ENCODE data around the gene PPP2R5A. TPM values are rescaled to one million over a fixed set of nuclear protein-coding genes. Genes with fewer than 3 reads are reported as not detected.

The PPP2R5A gene
- total and polyA plus RNA-seq, 10 donors: 34.9 to 82.5 (median 68.7) TPM

- Histone ChIP-seq H3K9me3 (no peaks in the 10 kb centered on the region), H3K4me1 (peaks cover under 1 to 37% (median 29%) of the 10 kb centered on the region in 6 donors), H3K36me3 (no peaks in the 10 kb centered on the region), H3K27ac (peak overlapping the region in 4 of 8 donors; percentile 99 to 100 (median 100)), H3K4me3 (peak overlapping the region in 3 of 8 donors; percentile 80 to 94 (median 90)), H3K27me3 (replicated peaks in 1 of 7) (no peaks in the 10 kb centered on the region)
- intact Hi-C loops (cut with DNase I; ENCODE audit: low total_unique reads): no loop called here
- 73 to 85% (median 82%) methylated on average over 9 of the region's 9 CpGs for WGBS, 5 donors
- TF ChIP-seq CTCF (IDR thresholded peaks at IDR 0.05 in 8 of 11, conservative IDR thresholded peaks at IDR 0.05 in 3 of 11): no peak
- no peak for TF ChIP-seq POLR2AphosphoS5 (IDR thresholded peaks at IDR 0.05)
- TF ChIP-seq POLR2A (IDR thresholded peaks at IDR 0.05): no peak
- no peak for DNase-seq
Measured at GRCh38 chr1:212283741-212284140, 1.5 kb upstream of the PPP2R5A start.

GRCh38 chr1:212284332-212284743 is 872 bp upstream of the PPP2R5A start:
- WGBS, 5 donors: 16 to 21% (median 20%) methylated on average over 14 of the region's 14 CpGs
- Histone ChIP-seq H3K4me3 (peak overlapping the region; percentile 57 to 94 (median 80)), H3K36me3 (no peaks in the 10 kb centered on the region), H3K27me3 (replicated peaks in 1 of 7) (no peaks in the 10 kb centered on the region), H3K9me3 (no peaks in the 10 kb centered on the region), H3K4me1 (peaks cover 6 to 43% (median 35%) of the 10 kb centered on the region in 6 donors), H3K27ac (peak overlapping the region; percentile 77 to 100 (median 100))
- DNase-seq: no peak
- intact Hi-C loops (cut with DNase I; ENCODE audit: low total_unique reads): no loop called here
- TF ChIP-seq POLR2AphosphoS5 (IDR thresholded peaks at IDR 0.05) (no peak), POLR2A (IDR thresholded peaks at IDR 0.05) (no peak), CTCF (IDR thresholded peaks at IDR 0.05 in 8 of 11, conservative IDR thresholded peaks at IDR 0.05 in 3 of 11) (no peak)

- H3K36me3 ChIP-seq: no peaks in the 10 kb centered on the region
- H3K27me3 ChIP-seq (replicated peaks in 1 of 7): no peaks in the 10 kb centered on the region
- H3K27ac ChIP-seq: peak overlapping the region; percentile 98 to 100 (median 100)
- DNase-seq: peak; percentile 95
- no peaks in the 10 kb centered on the region for H3K9me3 ChIP-seq
- intact Hi-C loops (cut with DNase I; ENCODE audit: low total_unique reads): no loop called here
- peak overlapping the region; percentile 64 to 94 (median 80) for H3K4me3 ChIP-seq
- TF ChIP-seq CTCF (IDR thresholded peaks at IDR 0.05 in 8 of 11, conservative IDR thresholded peaks at IDR 0.05 in 3 of 11) (no peak), POLR2AphosphoS5 (IDR thresholded peaks at IDR 0.05) (peak; percentile 66 to 87 (median 80)), POLR2A (IDR thresholded peaks at IDR 0.05) (peak in 1 of 3 donors; percentile 16)
- 0% methylated on average over 28 to 85 of the region's 85 CpGs for WGBS, 5 donors
- peaks cover 21 to 59% (median 51%) of the 10 kb centered on the region in 6 donors for H3K4me1 ChIP-seq
Measured at GRCh38 chr1:212285685-212286555, 710 bp downstream of the PPP2R5A start.

- no peaks in the 10 kb centered on the region for H3K9me3 ChIP-seq
- intact Hi-C loops (cut with DNase I; ENCODE audit: low total_unique reads): no loop called here
- 0% methylated on average over 17 of the region's 17 CpGs for WGBS, 5 donors
- no peak for DNase-seq
- H3K27ac ChIP-seq: peak overlapping the region; percentile 98 to 100 (median 100)
- no peaks in the 10 kb centered on the region for H3K27me3 ChIP-seq (replicated peaks in 1 of 7)
- H3K36me3 ChIP-seq: no peaks in the 10 kb centered on the region
- peak overlapping the region; percentile 64 to 94 (median 80) for H3K4me3 ChIP-seq
- TF ChIP-seq POLR2AphosphoS5 (IDR thresholded peaks at IDR 0.05) (no peak), POLR2A (IDR thresholded peaks at IDR 0.05) (no peak), CTCF (IDR thresholded peaks at IDR 0.05 in 8 of 11, conservative IDR thresholded peaks at IDR 0.05 in 3 of 11) (peak in 1 of 11 experiments; percentile 4)
- peaks cover 29 to 66% (median 58%) of the 10 kb centered on the region in 6 donors for H3K4me1 ChIP-seq
Measured at GRCh38 chr1:212286556-212287131, 1.4 kb downstream of the PPP2R5A start.

Measured in spleen (tissue), 11 donors.